ENCODE measurements around the gene HNRNPUL1.

HNRNPUL1 gene

DNA sequence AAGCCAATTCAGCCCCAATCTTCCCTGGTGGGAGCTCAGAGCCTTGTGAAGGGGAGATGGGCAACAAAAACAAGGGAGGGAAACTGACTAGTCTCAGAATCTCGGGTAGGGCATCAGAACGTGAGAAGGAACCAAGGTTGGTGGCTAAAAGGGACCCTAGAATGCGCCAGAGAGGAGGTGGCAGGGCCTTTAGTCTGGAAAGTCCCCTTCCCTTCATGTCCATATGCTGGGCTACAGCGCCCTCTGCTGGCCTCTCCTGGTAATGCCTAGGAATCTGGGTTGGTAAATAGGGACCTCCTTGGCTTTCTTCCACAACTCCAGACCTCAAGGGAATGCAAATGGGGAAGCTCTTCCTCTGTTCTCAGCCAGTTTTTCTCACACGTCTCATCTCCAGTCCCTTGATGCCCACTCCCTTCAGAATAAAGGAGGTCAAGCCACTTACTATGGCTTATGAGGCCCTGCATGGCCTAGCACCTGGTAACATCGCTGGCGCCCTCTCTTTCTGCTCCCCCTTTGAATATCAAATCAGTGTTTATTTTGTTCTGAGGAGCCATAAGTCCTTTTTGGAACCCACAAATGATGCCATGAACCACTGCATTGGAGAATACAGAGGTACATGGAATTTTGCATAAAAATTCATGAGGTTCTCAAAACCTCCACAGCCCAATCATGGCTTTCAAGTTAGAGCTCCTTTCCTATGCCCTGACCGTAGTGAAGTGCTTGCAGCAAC, 44.4 kb downstream of the HNRNPUL1 start:
- DNase-seq (ENCODE audit: low spot score), result peak; percentile 91

DNA sequence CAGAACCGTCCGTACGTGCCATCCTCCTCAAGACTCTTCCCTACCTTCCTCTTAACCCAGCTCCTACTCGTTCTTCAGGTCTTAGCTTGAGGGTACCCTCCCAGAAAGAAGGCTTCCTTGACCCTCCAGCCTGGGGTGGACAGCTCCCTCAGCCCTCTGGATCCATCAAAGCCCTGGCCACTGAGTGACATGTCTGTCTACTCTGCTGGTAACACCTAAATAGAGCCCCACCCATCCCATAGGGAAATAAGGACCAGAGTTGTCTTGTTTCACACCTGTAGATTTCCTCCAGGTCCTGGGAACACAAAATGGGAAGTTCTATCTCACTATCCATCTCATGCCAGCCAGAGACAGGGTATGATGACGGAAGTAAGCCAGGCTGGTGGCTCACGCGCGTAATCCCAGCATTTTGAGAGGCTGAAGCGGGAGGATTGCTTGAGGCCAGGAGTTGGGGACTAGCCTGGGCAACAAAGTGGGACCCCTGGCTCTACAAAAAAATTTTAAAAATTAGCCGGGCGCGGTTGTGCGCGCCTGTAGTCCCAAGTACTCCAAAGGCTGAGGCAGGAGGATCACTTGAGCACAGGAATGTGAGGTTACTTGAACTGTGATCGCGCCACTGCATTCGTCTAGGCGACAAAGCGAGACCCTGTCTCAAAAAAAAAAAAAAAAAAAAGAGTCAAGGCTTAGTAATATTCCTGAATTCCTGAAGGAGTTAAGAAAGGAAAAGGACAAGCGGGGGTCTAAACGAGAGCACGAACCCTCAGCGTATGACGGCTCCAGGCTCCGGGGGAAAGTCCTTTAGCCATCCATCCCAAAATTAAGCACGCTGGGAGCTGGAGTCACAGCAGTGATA, 45.2 kb downstream of the HNRNPUL1 start:
- no peak for DNase-seq (ENCODE audit: low spot score)

DNA sequence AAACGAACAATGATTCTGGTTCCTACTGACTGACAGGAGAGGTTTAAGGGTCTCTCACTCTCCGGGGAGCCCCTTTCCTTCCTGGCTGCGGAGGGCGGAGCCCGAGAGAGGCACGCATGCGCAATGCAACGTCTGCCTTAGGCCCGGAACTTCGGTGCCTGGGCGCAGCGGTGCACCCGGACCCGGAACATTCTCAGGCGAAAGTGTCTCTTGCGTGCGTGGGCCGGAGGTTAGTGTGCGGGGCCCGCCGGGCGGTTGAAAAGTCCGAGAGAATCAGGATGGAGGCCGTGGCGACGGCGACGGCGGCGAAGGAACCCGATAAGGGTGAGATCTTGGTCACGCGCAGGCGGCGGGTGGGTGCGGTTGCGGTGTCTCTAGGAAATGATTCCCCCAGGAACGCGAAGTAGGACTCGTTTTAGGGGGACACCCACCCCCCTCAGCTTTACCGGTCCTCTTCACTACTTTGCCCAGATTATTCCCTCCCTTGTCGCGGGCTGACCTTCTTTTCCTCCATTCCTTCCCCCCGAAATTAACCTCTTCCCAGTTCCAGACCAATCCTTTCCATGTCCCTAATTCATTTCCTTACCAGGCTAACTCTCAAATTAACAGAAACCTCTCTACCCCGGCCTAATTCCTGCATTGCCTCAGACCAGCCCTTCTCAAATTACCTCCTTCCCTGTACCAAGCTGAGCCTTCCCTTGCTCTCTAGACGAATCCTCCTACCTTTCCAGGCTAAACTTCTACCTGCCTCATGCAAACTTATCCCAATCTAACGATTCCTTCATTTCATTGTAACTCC, 46.1 kb downstream of the HNRNPUL1 start, which contains the start of gene CCDC97:
Gene CCDC97 (plus strand): TSS at position 140 of the 799 bp plus-strand sequence. CDS start 139 bp downstream, at position 279.
- DNase-seq (ENCODE audit: low spot score), result peak; percentile 91

- no peak for DNase-seq (ENCODE audit: low spot score)
These were observed 46.9 kb downstream of the HNRNPUL1 start for GRCh38 chr19:41311072-41311471.

- DNase-seq (ENCODE audit: low spot score), result no peak
These were observed 47.4 kb downstream of the HNRNPUL1 start for GRCh38 chr19:41311613-41312012.

GRCh38 chr19:41316306-41316920, 52.2 kb downstream of the HNRNPUL1 start:
- no peak for DNase-seq (ENCODE audit: low spot score)

DNA sequence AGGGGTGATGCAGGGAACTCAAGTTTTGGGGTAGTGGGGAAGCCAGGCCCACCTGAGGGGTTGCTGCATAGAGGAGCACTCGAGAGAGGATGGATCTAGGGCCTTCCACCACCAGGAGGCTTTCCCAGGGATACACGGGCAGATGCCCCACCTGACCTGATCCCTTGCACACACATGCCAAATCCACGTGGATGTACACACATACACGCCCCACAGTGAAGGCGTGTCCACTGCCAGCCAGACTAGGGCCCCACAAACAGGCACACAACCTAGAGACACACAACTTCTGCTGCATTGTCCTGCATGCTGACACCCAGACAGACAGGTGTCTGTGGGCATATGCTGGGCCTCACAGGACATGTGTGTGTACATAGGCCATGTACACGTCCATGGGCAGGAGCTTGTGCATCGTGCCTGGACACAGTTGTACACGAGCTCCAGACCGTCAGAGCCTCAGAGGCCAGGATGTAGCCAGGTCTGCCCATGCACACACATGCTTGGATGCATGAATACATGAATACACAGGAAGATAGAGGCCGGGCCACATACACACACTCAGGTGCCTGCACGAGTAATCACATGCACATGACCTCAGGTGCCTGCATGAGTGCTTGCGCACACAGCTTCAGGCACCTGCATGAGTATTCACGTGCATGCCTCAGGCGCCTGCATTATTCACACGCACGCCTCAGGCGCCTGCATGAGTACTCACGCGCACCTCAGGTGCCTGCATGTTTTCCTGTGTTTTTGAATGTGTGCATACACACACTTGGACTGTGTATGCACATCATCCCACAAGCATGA, 54.7 kb downstream of the HNRNPUL1 start:
- no peak for DNase-seq (ENCODE audit: low spot score)

DNA sequence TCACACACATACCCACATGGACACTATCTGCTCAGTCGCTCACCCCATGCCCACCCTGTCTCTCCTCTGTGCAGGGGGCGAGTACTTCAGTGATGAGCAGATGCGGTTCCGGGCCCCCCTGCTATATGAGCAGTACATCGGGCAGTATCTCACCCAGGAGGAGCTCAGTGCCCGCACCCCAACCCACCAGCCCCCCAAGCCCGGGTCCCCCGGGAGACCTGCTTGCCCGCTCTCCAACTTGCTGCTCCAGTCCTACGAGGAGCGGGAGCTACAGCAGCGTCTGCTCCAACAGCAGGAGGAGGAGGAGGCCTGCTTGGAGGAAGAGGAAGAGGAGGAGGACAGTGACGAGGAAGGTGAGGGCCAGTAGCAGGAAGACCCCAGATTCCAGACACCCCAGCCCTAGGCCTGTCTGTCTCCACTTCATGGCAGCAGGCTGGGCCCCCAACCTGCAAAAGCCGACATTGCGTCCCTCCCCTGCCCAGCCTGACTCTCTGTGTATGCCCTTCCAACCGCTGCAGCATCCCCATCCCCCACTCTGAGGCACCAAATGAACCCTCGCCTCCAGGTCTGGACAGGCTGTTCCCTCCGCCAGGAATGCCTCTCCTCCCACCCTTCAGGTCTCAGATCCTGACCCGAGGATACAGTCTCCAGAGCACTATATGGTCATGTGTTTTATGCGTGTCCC, 55.5 kb downstream of the HNRNPUL1 start:
- DNase-seq (ENCODE audit: low spot score), result no peak

GRCh38 chr19:41320185-41320518, 56.0 kb downstream of the HNRNPUL1 start:
- DNase-seq (ENCODE audit: low spot score), result no peak

- no peak for DNase-seq (ENCODE audit: low spot score)
These were observed 56.4 kb downstream of the HNRNPUL1 start for GRCh38 chr19:41320568-41320967.

- no peak for DNase-seq (ENCODE audit: low spot score)
These were observed 57.0 kb downstream of the HNRNPUL1 start for GRCh38 chr19:41321204-41321599.

DNA sequence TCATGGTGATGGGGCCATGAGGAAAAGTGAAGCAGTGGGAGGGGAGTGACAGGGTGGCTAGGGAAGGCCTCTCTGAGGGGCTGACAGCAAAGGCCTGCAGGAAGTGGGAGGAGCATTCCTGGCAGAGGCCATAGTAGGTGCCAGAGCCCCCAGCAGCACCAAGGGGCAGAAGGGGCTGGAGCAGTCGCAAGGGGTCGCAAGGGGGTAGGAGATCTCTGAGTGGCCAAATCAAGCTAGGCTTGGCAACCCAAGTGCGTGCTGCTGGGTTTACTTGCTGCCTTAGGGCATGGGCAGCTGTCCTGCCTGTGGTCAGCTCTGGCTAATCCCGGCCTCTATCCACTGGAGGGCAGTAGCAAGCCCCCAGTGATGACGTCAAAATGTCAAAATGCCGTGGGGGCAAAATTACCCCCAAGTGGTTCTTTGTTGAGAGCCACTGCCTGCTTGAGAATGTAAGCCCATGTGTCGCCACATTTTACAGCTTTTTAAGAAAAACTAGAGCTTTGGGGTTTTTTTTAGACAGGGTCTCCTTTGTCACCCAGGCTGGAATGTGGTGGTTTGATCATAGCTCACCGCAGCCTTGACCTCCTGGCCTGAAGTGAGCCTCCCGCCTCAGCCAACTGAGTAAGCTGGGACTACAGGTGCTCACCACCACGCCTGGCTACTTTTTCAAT, 57.6 kb downstream of the HNRNPUL1 start:
- DNase-seq (ENCODE audit: low spot score), result no peak

DNA sequence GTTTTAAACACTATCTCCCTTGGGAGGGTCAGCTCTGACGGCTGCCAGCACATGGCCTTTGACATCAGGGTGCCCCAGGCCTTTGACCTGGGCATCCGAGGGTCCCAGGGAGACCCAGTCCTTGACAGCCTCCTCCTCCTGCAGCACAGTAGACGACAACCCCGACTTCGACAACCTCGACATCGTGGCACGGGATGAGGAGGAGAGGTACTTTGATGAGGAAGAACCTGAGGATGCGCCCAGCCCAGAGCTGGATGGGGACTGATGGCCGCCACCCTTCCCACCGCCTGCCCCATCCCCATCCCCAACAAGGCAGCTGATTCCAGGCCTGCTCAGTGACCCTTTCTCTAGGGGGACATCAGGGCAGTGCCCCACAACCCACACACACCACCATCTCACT, 58.3 kb downstream of the HNRNPUL1 start:
- no peak for DNase-seq (ENCODE audit: low spot score)

GRCh38 chr19:41323023-41323422, 58.9 kb downstream of the HNRNPUL1 start:
- no peak for DNase-seq (ENCODE audit: low spot score)

DNA sequence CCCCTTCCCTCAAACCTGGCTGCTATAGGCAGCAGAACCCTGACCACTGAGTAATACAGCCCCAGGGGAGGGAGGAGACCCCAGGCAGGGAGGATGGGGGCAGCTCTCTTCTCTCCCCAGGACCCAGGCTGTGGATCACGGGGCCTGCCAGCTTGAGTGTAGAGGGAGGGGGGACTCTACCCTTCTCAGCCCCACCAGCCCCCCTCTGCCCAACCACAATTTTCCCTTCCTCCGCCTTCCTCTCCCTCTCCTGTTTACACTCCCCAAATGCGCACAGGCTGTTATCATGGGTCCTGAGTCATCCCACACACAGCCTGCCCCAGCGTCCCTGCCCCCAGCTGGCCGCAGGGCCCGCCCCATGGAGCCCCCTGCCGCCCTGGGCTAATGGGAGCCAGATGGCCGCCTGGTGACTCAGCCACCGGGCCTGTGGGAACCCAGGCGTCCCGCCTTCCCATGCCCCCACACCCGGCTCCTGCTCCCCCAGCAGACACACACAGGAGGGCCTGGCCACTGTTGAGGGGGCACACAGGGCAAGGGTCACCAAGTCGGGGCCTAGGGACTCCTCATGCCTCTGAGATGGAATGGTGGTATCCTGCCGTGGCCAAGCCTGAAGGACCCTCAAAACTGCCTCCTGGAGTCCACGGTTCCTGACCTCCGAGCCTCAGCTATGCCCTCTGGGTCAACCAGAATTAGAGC, 59.4 kb downstream of the HNRNPUL1 start:
- no peak for DNase-seq (ENCODE audit: low spot score)

DNA sequence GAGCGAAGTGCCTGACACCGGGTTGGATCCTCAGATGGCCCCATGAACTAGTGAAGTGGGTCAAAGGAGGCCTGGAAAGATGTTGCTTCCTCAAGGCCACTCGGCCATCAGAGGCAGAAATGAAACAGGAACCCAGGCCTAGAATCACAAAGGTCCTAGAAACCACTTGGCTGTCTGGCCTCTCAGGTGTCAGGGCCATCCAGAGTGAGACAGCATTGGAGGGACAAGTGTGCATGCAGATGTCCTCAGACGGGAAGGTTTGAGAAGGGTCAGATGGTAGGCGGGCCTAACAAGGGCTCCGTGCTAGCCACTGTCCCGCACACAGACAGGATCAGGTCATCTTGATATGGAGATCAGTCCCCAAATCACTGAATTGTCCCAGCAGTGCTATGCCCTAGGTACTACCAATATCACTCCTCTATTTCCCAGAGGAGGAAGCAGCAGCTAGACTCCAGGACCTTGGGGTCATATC, 60.1 kb downstream of the HNRNPUL1 start:
- DNase-seq (ENCODE audit: low spot score), result no peak

GRCh38 chr19:41324921-41325639, 60.9 kb downstream of the HNRNPUL1 start:
- DNase-seq (ENCODE audit: low spot score), result no peak

DNA sequence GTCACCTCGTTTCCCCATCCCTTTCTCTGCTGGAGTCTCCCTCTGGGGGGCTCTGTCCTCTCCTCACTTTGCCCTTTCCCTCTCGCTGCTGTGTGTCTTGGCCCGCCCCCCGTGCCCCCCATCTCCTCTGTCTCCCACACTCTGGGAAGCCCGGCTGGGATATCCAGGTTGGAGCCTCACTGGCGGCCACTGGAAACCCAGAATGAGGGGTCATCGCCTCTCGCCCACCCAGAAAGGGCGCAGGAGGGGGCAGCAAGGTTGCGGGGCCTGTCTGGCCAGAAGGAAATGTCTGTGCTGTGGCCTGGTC, 61.4 kb downstream of the HNRNPUL1 start:
- DNase-seq (ENCODE audit: low spot score), result no peak
